Measurements from ENCODE around the gene DPP6.

DNA sequence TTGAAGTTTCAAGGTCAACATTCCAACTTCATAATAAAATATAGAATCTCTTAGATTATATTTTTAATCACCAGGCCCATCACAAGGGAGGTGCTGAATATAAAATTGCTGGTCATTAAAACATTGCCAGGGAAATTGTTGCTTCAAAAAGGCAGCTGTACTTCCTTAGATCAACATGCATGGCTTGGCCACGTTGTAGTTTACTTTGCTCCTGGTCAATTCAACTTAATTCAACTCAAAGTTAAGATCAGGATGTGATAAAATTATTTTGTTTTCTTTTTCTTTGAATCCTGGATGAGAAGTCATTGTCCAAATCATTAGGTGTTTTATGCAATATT is 633.3 kb downstream of the DPP6 start:
- TF ChIP-seq, protein P1, sequence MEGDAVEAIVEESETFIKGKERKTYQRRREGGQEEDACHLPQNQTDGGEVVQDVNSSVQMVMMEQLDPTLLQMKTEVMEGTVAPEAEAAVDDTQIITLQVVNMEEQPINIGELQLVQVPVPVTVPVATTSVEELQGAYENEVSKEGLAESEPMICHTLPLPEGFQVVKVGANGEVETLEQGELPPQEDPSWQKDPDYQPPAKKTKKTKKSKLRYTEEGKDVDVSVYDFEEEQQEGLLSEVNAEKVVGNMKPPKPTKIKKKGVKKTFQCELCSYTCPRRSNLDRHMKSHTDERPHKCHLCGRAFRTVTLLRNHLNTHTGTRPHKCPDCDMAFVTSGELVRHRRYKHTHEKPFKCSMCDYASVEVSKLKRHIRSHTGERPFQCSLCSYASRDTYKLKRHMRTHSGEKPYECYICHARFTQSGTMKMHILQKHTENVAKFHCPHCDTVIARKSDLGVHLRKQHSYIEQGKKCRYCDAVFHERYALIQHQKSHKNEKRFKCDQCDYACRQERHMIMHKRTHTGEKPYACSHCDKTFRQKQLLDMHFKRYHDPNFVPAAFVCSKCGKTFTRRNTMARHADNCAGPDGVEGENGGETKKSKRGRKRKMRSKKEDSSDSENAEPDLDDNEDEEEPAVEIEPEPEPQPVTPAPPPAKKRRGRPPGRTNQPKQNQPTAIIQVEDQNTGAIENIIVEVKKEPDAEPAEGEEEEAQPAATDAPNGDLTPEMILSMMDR (IDR thresholded peaks at IDR 0.05 in 4 of 5, conservative IDR thresholded peaks at IDR 0.05 in 1 of 5) = no peak
- TF ChIP-seq POLR2A (IDR thresholded peaks at IDR 0.05) = no peak
